AG10803 (cell line): ENCODE results near the gene CIAO3.
"Not testable (repeated sequence)": the region's sequence is repeated elsewhere in the genome, so short reads cannot be mapped to it uniquely, and the experiment has no call there.

ENCODE experiments used
- DNase-seq: peaks from one replicate; pipeline ENCODE4 v3.0.0; 2010; ENCODE audit warnings: low read depth
- H3K4me3 ChIP-seq: 2 replicates; pipeline ENCODE4 v1.5.1; 2011; ENCODE audit warnings: mild to moderate bottlenecking, low read length, control low read depth
- TF ChIP-seq, protein P1 (sequence below): conservative IDR thresholded peaks from 2 replicates; pipeline ENCODE4 v1.5.1; 2011; ENCODE audit warnings: mild to moderate bottlenecking, low read length, control low read depth, inconsistent platforms

CIAO3 gene

DNA sequence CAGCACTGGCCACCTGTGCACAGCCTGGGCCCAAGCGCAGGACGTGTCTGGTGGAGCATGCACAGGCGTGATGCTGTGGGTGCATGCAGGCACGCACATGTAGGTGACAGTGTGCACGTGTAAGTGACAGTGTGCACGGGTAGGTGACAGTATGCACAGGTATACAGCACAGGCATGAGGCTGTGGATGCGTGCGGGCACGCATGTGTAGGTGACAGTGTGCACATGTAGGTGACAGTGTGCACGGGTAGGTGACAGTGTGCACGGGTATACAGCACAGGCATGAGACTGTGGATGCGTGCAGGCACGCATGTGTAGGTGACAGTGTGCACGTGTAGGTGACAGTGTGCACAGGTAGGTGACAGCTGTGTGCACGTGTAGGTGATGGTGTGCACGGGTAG is 39.5 kb upstream of the CIAO3 start:
- no peak overlapping the region for H3K4me3 ChIP-seq
- TF ChIP-seq, protein P1, sequence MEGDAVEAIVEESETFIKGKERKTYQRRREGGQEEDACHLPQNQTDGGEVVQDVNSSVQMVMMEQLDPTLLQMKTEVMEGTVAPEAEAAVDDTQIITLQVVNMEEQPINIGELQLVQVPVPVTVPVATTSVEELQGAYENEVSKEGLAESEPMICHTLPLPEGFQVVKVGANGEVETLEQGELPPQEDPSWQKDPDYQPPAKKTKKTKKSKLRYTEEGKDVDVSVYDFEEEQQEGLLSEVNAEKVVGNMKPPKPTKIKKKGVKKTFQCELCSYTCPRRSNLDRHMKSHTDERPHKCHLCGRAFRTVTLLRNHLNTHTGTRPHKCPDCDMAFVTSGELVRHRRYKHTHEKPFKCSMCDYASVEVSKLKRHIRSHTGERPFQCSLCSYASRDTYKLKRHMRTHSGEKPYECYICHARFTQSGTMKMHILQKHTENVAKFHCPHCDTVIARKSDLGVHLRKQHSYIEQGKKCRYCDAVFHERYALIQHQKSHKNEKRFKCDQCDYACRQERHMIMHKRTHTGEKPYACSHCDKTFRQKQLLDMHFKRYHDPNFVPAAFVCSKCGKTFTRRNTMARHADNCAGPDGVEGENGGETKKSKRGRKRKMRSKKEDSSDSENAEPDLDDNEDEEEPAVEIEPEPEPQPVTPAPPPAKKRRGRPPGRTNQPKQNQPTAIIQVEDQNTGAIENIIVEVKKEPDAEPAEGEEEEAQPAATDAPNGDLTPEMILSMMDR = no peak
- DNase-seq = no peak

DNA sequence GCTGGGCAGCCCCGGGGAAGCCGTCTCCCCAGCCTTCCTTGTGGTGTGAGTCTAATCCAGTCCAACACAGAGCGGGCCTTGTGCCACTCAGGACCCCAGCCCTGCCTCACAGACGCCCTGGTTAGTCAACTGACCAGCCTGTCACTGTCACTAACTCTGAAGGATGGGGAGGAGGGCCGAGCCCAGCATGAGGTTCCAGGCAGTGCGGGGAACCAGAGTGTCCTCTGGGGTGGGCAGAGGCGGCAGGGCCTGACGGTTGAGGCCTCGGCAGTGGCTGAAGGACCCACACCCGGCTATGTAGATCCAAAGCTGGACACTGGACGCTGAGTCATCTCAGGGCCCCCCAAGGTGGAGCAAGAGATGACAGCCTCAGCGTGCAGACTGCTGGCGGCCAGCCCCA is 38.8 kb upstream of the CIAO3 start:
- DNase-seq = no peak
- H3K4me3 ChIP-seq = no peak overlapping the region
- TF ChIP-seq, protein P1 = no peak

DNA sequence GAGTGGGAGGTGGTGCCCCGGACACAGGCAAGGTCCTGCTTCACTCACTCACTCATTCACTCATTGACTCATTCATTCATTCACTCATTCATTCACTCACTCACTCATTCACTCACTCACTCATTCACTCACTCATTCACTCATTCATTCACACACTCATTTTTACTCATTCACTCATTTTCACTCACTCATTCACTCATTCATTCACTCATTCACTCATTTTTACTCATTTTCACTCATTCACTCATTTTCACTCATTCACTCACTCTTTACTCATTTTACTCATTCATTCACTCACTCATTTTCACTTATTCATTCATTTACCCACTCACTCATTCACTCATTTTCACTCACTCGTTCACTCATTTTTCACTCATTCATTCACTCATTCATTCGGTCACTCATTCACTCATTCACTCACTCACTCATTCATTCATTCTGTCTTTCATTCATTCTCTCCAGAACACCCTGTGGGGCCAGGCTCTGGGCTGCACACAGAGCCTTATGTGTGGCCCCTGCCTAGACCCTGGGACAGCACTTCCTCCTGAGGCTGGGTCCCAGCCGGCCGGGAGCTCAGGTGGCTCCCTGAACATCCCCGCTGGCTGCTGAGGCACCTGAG is 38.2 kb upstream of the CIAO3 start:
- TF ChIP-seq, protein P1 = no peak
- DNase-seq = no peak
- no peak overlapping the region for H3K4me3 ChIP-seq

DNA sequence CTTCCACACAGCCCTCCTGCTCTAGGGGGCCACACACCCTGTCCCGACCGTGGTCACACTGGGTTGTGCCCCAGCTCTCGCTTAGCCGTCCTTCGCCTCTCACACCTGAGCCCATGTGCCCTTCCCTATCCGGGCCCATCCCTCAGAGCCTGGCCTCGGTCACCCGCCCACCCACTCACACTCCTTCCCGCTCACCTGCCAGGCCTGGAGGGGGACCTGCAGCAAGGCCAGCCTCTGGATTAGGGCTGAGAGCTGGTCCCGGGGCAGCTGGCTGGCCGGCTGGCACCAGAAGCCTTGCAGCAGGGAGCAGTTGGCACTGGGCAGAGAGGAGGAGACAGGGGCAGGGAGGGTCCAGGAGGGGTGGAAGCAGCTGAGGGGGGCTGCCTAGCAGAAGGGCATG is 37.6 kb upstream of the CIAO3 start:
- TF ChIP-seq, protein P1 = no peak
- DNase-seq = no peak
- H3K4me3 ChIP-seq = no peak overlapping the region

DNA sequence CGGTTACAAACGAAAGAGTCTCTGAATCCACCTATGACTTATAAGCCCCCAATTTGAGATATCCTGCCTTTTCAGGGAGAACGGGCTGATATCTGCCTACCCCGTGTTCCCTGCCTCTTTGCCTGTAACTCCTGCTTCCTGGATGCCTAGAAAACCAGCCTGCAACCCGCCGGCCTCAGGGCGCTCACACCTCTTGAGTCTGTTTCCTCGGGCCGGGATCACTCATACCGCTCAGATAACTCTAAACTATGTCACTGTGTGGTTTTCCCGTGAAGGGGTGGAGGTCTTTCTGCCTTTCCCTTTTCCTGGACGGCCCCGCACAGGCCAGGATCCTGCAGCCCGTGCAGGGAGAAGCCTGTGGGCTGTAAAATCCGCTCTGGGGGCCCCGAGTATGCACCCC is 37.0 kb upstream of the CIAO3 start:
- no peak for DNase-seq
- TF ChIP-seq, protein P1 = no peak
- H3K4me3 ChIP-seq = no peak overlapping the region

DNA sequence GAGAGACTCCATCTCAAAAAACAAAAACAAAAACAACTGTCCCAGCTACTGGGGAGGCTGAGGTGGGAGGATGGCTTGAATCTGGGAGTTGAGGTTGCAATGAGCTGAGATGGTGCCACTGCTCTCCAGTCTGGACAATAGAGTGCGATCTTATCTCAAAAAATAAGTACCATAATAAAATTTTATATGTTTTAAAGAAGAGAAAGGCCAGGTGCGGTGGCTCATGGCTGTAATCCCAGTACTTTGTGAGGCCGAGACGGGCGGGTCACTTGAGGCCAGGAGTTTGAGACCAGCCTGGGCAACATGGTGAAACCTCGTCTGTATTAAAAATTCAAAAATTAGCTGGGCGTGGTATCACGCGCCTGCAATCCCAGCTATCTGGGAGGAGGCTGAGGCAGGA is 36.0 kb upstream of the CIAO3 start:
- no peak for DNase-seq
- TF ChIP-seq, protein P1 = no peak
- H3K4me3 ChIP-seq = no peak overlapping the region

DNA sequence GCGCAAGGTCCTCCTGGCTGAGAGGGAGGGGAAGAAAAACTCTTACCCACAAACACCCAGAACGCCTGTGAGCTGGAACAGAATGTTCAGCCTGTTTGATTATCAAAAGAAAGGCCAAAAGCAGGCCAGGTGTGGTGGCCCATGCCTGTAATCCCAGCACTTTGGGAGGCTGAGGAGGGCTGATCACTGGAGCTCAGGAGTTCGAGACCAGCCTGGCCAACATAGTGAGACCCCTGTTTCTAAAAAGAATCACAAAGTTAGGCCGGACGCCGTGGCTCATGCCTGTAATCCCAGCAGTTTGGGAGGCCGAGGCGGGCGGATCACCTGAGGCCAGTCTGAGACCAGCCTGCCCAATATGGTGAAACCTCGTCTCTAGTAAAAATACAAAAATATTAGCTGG is 35.5 kb upstream of the CIAO3 start:
- H3K4me3 ChIP-seq, DNase-seq: not testable (repeated sequence)
